Trophoblast cell (in vitro differentiated cells and primary cell): ENCODE measurements around the gene CFAP97D2.
"Not testable (repeated sequence)": the region's sequence is repeated elsewhere in the genome, so short reads cannot be mapped to it uniquely, and the experiment has no call there.

Source experiments
- DNase-seq, 2 donors: peaks; one replicate each; pipeline ENCODE4 v3.0.0-alpha.2; 2016
- H2AFZ ChIP-seq: 2 replicates; pipeline ENCODE4 v1.6.1; 2013; ENCODE audit warnings: low read length, moderate library complexity, mild to moderate bottlenecking; ENCODE audit not compliant: insufficient read depth, poor library complexity
- H2AK5ac ChIP-seq: 2 replicates; pipeline ENCODE4 v1.6.1; 2013; ENCODE audit warnings: mild to moderate bottlenecking, low read length
- H2BK120ac ChIP-seq: 2 replicates; pipeline ENCODE4 v1.6.1; 2013; ENCODE audit warnings: low read length, mild to moderate bottlenecking, moderate library complexity; ENCODE audit not compliant: insufficient read depth, poor library complexity
- H2BK12ac ChIP-seq: 2 replicates; pipeline ENCODE4 v1.6.1; 2013; ENCODE audit warnings: mild to moderate bottlenecking, low read length, moderate library complexity
- H2BK5ac ChIP-seq: 2 replicates; pipeline ENCODE4 v1.6.1; 2013; ENCODE audit warnings: low read length, low read depth, moderate library complexity, mild to moderate bottlenecking; ENCODE audit not compliant: poor library complexity
- H3K14ac ChIP-seq: 2 replicates; pipeline ENCODE4 v1.6.1; 2013; ENCODE audit warnings: mild to moderate bottlenecking, low read length
- H3K18ac ChIP-seq: 2 replicates; pipeline ENCODE4 v1.6.1; 2013; ENCODE audit warnings: mild to moderate bottlenecking, low read length
- H3K23ac ChIP-seq: 2 replicates; pipeline ENCODE4 v1.6.1; 2013; ENCODE audit warnings: low read length
- H3K27ac ChIP-seq: 2 replicates; pipeline ENCODE4 v1.5.1; 2013; ENCODE audit warnings: low read depth, mild to moderate bottlenecking, inconsistent platforms, low read length, moderate library complexity
- H3K27me3 ChIP-seq: 2 replicates; pipeline ENCODE4 v1.6.1; 2013; ENCODE audit warnings: inconsistent platforms, mild to moderate bottlenecking, low read length, moderate library complexity; ENCODE audit not compliant: insufficient read depth
- H3K36me3 ChIP-seq, 2 experiments: 1 replicate in 1 of 2; 2 replicates in 1 of 2; pipeline ENCODE4 v1.6.1; 2013; ENCODE audit warnings: low read length in 2 of 2, mild to moderate bottlenecking in 2 of 2, moderate library complexity in 1 of 2; ENCODE audit not compliant: insufficient read depth in 2 of 2, control insufficient read depth in 1 of 2
- H3K4ac ChIP-seq: 2 replicates; pipeline ENCODE4 v1.6.1; 2013; ENCODE audit warnings: low read depth, mild to moderate bottlenecking, low read length, moderate library complexity
- H3K4me1 ChIP-seq, 2 experiments: 1 replicate in 1 of 2; 2 replicates in 1 of 2; pipeline ENCODE4 v1.6.1; 2013; ENCODE audit warnings: low read length in 2 of 2, mild to moderate bottlenecking in 2 of 2, moderate library complexity in 1 of 2; ENCODE audit not compliant: insufficient read depth in 2 of 2, control insufficient read depth in 1 of 2
- H3K4me2 ChIP-seq: 2 replicates; pipeline ENCODE4 v1.6.1; 2013; ENCODE audit warnings: inconsistent platforms, mild to moderate bottlenecking, low read length, moderate library complexity
- H3K4me3 ChIP-seq: 2 replicates; pipeline ENCODE4 v1.5.1; 2013; ENCODE audit warnings: mild to moderate bottlenecking, low read depth, low read length, inconsistent platforms
- H3K79me1 ChIP-seq: one replicate; pipeline ENCODE4 v1.6.1; 2013; ENCODE audit warnings: low read length
- H3K79me2 ChIP-seq: 2 replicates; pipeline ENCODE4 v1.6.1; 2013; ENCODE audit warnings: low read length, mild to moderate bottlenecking; ENCODE audit not compliant: control insufficient read depth, insufficient read depth, poor library complexity
- H3K9ac ChIP-seq: 2 replicates; pipeline ENCODE4 v1.6.1; 2013; ENCODE audit warnings: mild to moderate bottlenecking, low read length
- H3K9me3 ChIP-seq: 2 replicates; pipeline ENCODE4 v1.6.1; 2013; ENCODE audit warnings: low read depth, mild to moderate bottlenecking, control low read depth, inconsistent platforms, low read length; ENCODE audit not compliant: insufficient read depth
- H4K12ac ChIP-seq: 2 replicates; pipeline ENCODE4 v1.6.1; 2013; ENCODE audit warnings: low read depth, mild to moderate bottlenecking, low read length, moderate library complexity
- H4K8ac ChIP-seq: 2 replicates; pipeline ENCODE4 v1.6.1; 2013; ENCODE audit warnings: low read depth, mild to moderate bottlenecking, low read length, moderate library complexity
- H4K91ac ChIP-seq: one replicate; pipeline ENCODE4 v1.6.1; 2013; ENCODE audit warnings: low read depth, mild to moderate bottlenecking, low read length, moderate library complexity
- WGBS: extraction: QIAGEN DNeasy Blood & Tissue Kit; methylation state at CpG from one replicate; pipeline ENCODE4 v1.1.7; 2013; ENCODE audit warnings: missing lambda C conversion rate; ENCODE audit not compliant: insufficient read length, insufficient coverage; ENCODE audit errors: extremely low coverage; 5-methylcytosine and 5-hydroxymethylcytosine counted together

The CFAP97D2 gene

GRCh38 chr13:114260814-114261213 is 81.8 kb downstream of the CFAP97D2 start:
- Histone ChIP-seq H3K9ac (no peak overlapping the region), H3K23ac (no peak overlapping the region), H2BK12ac (no peak overlapping the region), H3K4ac (no peak overlapping the region), H3K4me2 (no peak overlapping the region), H4K12ac (no peak overlapping the region), H3K14ac (no peak overlapping the region), H3K9me3 (no peaks in the 10 kb centered on the region), H3K79me1 (no peaks in the 10 kb centered on the region), H3K4me3 (no peak overlapping the region), H2AFZ (no peak overlapping the region), H4K8ac (no peak overlapping the region), H3K18ac (no peak overlapping the region), H2AK5ac (no peak overlapping the region), H3K79me2 (no peaks in the 10 kb centered on the region), H3K36me3 (peaks cover 33 to 50% of the 10 kb centered on the region in 2 experiments), H3K27me3 (no peaks in the 10 kb centered on the region), H2BK120ac (no peak overlapping the region), H4K91ac (no peak overlapping the region), H2BK5ac (no peak overlapping the region), H3K4me1 (no peaks in the 10 kb centered on the region), H3K27ac (no peak overlapping the region)
- DNase-seq = no peak
- WGBS = no CpG with 5 or more reads among the region's 3 CpGs

- Histone ChIP-seq H2BK120ac (no peak overlapping the region), H3K4ac (no peak overlapping the region), H4K12ac (no peak overlapping the region), H3K27ac (no peak overlapping the region), H2BK5ac (no peak overlapping the region), H2AFZ (no peak overlapping the region), H3K18ac (no peak overlapping the region), H3K14ac (no peak overlapping the region), H3K36me3 (peaks cover 39 to 56% of the 10 kb centered on the region in 2 experiments), H3K27me3 (no peaks in the 10 kb centered on the region), H3K4me1 (no peaks in the 10 kb centered on the region), H3K9me3 (no peaks in the 10 kb centered on the region), H3K4me2 (no peak overlapping the region), H3K23ac (no peak overlapping the region), H4K91ac (no peak overlapping the region), H3K4me3 (no peak overlapping the region), H4K8ac (no peak overlapping the region), H3K9ac (no peak overlapping the region), H3K79me1 (no peaks in the 10 kb centered on the region), H2AK5ac (no peak overlapping the region), H3K79me2 (no peaks in the 10 kb centered on the region), H2BK12ac (no peak overlapping the region)
- DNase-seq = no peak
- WGBS = no CpG with 5 or more reads among the region's 3 CpGs
These were observed 82.4 kb downstream of the CFAP97D2 start for GRCh38 chr13:114261328-114261965.

- Histone ChIP-seq H2AFZ (no peak overlapping the region), H3K14ac (no peak overlapping the region), H2BK120ac (no peak overlapping the region), H3K9ac (no peak overlapping the region), H3K27ac (no peak overlapping the region), H4K8ac (no peak overlapping the region), H3K18ac (no peak overlapping the region), H3K79me1 (no peaks in the 10 kb centered on the region), H2AK5ac (no peak overlapping the region), H2BK5ac (no peak overlapping the region), H3K4me3 (no peak overlapping the region), H3K36me3 (peaks cover 41 to 66% of the 10 kb centered on the region in 2 experiments), H3K23ac (no peak overlapping the region), H3K9me3 (no peaks in the 10 kb centered on the region), H2BK12ac (no peak overlapping the region), H3K4me2 (no peak overlapping the region), H3K79me2 (no peaks in the 10 kb centered on the region), H3K27me3 (no peaks in the 10 kb centered on the region), H3K4ac (no peak overlapping the region), H4K91ac (no peak overlapping the region), H3K4me1 (no peaks in the 10 kb centered on the region), H4K12ac (no peak overlapping the region)
- no peak for DNase-seq
- no CpG with 5 or more reads among the region's 5 CpGs for WGBS
These were observed 84.5 kb downstream of the CFAP97D2 start for GRCh38 chr13:114263578-114263977.

- H3K9ac ChIP-seq, H3K14ac ChIP-seq, DNase-seq, H3K79me2 ChIP-seq, H3K4ac ChIP-seq, H3K18ac ChIP-seq, H3K4me3 ChIP-seq, H3K9me3 ChIP-seq, H3K4me1 ChIP-seq, H2BK5ac ChIP-seq, H2BK120ac ChIP-seq, H3K79me1 ChIP-seq, H3K23ac ChIP-seq, H3K27me3 ChIP-seq, H4K8ac ChIP-seq, H2AFZ ChIP-seq, H4K12ac ChIP-seq, H4K91ac ChIP-seq, H3K4me2 ChIP-seq, H2AK5ac ChIP-seq, H2BK12ac ChIP-seq, H3K27ac ChIP-seq: not testable (repeated sequence)
- no CpG with 5 or more reads among the region's 13 CpGs for WGBS
- H3K36me3 ChIP-seq = peaks cover 40 to 70% of the 10 kb centered on the region in 2 experiments
These were observed 85.3 kb downstream of the CFAP97D2 start for GRCh38 chr13:114264313-114264712.
